HG02970 (cell line): ENCODE data around the gene SQSTM1.
A peak's percentile ranks its signal among the peaks of the same experiment; 100 is the strongest.

Source experiments
- ATAC-seq: cut with Tn5 transposase; IDR thresholded peaks from one replicate; pipeline ENCODE4 v1.9.1; 2021; ENCODE audit warnings: mild to moderate bottlenecking, moderate library complexity, moderate number of reproducible peaks; ENCODE audit not compliant: unreplicated experiment, low FRiP score

SQSTM1 gene

DNA sequence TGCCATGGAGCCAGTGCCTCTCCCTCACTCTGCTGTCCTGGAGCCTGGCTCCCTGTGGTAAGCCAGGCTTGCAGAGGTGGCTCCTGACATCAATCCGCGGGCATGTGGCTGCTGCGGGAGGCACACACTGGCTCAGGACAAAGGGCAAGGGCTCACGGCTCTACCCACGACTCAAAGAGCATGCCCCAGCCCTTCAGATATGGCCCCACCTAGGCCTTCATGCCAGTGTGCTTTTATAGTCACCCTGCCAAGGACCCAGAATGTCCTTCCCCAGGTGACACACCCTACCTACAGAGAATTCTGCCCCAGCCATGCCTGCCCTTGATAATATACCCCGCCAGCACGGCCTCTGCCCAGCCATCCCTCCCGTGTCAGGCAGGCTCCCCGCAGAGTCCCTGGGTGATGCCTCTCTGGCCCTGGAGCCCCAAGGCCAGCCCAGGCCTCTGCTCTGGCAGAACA is 15.6 kb upstream of the SQSTM1 start:
- no peak for ATAC-seq

GRCh38 chr5:179805529-179806249 is 15.0 kb upstream of the SQSTM1 start:
- ATAC-seq, result peak; percentile 14

GRCh38 chr5:179806250-179807048 is 14.3 kb upstream of the SQSTM1 start, which contains the start of gene MGAT4B:
Gene MGAT4B, minus strand, starts transcription at chr5:179806866. Its CDS starts 283 bp downstream, at chr5:179806583.
- peak; percentile 62 for ATAC-seq

DNA sequence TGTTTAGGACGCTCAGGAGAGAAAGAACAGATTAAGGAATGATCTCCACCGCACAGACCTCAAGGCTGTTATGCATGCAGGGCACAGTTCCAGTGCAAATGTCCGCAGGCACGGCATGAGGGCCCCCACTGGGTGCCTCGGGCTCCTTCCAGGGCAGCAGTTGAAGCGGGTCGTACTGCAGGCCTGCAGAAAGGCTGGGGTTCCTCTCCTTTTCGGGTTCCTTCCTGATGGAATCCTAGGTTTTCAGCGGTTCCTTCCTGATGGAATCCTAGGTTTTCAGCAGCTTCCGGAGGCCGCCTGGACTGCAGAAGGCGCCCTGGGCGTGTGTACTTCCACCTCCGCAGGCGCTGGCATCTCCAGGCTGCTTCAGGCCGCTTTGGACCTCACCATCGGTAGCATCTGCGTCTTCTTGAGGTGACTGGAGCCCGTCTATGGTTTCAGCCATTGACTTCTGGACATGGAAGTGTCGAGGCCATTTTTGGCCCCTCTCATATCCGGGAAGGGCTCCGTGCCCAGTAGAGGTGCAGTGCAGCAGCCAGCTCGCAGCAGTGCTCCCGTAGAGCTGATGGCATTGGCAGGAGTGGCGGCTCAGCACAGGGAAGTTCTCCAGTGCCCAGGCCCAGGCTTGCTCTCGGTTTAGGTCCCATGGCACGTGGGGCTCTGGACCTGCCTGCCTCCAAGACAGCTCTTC is 8.4 kb upstream of the SQSTM1 start:
- no peak for ATAC-seq

- ATAC-seq, result no peak
Measured at GRCh38 chr5:179812997-179813607, 7.6 kb upstream of the SQSTM1 start.

GRCh38 chr5:179814090-179814489 is 6.6 kb upstream of the SQSTM1 start:
- ATAC-seq, result no peak

DNA sequence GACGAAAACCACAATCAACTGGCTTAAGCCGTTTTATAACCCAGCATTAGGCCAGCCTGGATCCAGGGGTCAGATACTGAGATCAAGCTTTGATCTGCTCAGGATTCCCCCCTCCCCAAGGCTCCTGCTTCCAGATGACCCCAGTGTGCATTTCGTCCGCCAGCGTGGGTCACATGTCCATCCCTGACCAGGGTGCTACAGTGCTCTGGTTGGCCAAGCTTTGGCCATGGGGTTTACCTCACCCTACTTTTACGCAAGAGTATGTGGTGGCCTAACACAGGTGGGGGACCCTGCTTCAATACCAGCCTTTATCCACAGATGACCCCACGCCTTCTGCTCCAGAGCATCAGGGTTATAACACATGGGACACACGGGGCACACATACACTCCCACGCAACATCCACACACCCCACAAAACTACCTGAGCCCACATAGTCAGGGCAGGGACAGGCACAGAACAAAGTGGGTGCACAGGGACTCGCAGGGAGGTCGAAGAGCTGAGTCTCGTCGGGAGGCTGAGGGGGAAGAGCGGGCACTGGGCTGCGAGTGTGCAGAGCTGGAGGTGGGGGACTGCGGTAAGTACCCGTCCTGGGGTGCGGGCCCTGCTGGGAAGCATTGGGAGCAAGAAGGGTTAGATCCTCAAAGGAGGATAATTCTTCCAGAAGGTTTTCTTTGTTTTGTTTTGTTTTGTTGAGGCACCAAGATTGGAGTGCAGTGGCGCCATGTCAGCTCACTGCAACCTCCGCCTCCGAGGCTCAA is 5.0 kb upstream of the SQSTM1 start:
- no peak for ATAC-seq

DNA sequence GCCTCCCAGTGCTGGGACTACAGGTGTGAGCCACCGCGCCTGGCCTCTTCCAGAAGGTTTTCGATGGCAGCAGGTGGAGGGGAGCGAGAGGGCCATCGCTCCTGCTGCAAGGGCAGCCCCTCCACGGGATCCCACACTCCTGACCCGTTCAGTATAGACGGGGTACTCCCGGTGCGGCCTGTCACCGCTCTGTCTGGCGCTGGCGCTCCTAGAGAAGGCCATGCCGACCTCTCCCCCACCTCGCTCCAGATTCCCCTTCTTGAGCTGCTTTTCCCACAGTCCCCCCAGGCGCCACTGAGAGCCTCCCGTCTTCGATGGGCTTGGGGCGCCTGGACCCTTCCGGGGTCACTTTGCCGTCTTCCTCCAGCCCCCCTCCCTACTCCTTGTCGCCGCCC is 4.3 kb upstream of the SQSTM1 start:
- ATAC-seq, result no peak

- ATAC-seq, result no peak
Measured at GRCh38 chr5:179816796-179817469, 3.8 kb upstream of the SQSTM1 start.

- no peak for ATAC-seq
Measured at GRCh38 chr5:179817470-179817840, 3.2 kb upstream of the SQSTM1 start.

DNA sequence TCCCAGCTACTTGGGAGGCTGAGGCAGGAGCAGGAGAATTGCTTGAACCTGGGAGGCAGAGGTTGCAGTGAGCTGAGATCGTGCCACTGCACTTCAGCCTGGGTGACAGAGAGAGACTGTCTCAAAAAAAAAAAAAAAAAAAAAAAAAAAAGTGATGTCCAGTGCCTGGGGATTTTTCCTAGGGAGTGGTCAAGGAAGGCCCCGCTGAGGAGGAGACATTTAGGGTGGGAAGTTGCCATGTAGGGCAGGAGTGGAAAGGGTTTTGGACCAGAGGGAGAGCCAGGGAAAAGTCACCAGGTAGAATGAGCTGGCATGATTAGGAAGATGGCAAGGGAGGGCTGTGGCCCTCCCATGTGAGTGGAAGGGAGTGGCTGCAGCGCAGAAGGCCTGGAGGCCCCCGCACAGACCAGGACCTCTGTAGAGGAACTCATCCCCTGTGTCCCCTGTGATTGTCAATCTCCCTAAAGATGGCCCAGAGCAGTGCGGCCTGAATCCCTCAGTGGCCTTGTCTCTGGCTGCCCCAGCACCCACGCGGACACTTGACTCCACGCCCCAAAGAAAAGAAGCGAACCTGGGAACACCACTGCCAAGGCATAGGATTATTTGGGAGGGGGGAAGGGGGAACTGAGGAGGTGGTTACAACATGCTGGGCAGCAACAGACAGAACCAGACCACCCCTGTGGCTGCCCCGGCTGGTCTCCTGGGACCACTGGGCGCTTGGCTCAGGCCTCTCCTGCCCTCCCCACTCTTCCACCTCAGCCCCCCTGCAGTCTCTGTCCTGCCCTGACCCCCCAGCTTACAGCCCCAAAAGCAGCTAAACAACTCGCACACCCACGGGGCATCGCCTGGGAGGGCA is 2.6 kb upstream of the SQSTM1 start:
- no peak for ATAC-seq

DNA sequence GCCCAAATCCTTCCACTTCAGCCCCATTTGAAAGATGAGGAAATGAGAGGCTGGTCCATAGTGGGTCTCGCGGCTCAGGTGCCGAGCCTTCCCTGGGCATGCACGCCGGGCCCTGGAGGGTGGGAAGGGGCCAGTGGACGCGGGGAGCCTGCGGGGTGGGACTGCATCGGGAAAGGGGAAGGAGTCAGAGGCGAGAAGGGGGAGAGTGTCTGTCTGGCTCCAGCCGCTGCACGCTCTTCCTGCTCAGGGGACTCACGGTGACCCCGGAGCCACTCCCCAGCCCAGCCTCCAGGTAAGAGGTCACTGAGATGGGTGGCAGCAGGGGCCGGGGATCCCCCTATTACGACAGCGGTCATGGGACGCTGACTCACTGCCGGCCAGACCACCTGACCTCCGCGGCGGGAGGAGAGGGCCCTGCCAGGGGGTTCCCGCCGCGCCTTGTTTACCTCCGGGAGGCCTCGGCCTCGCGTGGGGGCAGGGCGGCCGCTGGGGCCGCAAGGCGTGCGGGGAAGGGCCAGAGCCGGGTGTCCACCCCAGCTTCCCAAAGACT is 1.9 kb upstream of the SQSTM1 start:
- ATAC-seq, result peak; percentile 51

GRCh38 chr5:179819296-179820126 is 1.2 kb upstream of the SQSTM1 start:
- ATAC-seq, result no peak

DNA sequence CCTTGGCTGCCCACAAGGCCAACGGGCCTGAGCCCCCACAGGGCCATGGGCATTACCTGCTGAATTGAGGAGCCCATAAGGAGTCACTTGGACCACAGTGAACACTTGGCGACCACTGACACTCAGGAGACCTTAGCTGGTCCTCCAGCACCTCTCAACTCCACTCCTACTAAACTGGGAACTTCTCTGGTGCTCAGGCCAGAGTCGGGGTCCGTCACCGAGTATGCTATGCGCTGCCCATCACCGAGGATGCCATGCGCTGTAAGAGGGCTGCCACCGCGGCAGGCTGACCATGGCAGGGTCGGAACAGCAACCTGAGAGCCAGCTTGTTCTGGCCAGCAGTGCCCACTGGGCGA is 600 bp upstream of the SQSTM1 start:
- no peak for ATAC-seq

DNA sequence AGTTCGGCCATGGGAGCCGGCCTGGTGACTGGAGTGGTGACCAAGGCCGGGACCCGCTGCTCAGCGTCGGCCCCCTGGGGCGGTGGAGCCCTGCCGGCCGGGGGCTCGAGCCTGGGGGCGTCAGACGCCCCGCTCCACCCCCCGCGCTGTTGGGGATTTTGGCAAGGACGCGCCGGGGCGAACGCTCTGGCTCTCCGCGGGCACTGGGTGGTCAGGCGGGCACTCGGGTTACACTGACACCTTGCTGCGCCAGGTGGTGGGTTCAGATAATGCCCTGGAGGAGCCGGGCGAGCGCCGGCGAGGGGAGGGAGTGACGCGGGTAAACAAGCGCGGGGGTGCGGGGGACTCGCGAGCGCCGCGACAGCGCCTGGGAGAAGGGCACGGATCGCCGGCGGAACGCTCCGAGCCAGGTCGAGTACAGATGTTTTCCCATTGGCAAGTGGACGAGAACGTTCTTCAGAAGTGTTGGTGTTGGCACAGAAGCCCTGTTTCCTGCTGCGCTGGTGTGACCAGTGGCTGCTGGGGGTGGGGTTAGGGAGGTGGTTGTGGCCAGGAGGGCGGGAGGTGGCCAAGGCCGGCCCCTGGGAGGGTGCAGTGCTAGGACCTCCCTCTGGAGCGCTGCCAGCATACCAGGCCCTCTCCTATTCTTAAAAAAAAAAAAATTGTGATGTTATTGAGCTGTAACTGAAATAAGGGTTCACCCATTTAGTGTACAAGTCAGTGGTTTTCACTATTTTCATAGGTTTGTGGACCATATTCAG is 773 bp downstream of the SQSTM1 start:
- ATAC-seq, result peak; percentile 26

- ATAC-seq, result no peak
Measured at GRCh38 chr5:179822059-179822432, 1.3 kb downstream of the SQSTM1 start.

GRCh38 chr5:179822444-179822990 is 1.8 kb downstream of the SQSTM1 start:
- ATAC-seq, result no peak
